Measurements from ENCODE around the gene TCFL5.

Gene TCFL5

DNA sequence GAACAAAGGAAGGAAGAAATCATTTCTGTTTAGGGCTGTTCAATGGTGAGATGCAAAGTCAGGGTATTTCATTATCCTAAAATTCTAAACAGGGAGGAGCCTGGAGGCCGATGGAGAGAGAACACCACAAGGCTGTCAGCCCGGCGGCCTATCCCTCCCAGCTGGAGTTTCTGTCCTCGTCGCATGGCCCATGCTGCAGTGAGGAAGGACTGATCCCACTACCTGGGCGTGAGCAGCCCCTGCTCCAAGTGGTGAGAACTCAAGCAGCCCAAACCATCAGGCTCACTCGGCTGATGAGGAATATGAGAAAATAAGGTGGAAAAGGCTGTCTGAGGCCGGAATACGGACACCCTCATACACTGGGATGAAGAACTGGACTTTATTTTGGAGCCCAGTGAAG is 33.9 kb upstream of the TCFL5 start:
- no peak for DNase-seq

DNA sequence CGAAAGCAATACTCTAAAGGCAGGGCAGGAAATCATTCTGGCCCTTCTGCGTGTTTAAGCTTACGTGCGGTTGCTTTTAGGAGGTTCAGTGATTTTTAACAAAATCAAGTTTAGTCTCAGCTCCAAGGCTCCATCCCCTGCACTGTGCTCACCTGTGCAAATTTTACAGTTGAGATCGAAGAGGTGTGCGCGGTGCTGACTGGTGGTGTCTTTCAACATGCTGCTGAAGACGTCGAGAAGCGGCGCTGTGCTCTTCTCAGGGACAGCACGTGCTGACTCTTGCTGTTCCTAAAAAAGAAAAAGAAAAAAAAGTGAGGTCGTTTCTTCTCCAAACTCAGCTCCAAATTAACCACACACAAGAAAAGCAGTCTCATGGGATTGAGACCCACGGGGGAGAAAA is 32.6 kb upstream of the TCFL5 start:
- no peak for DNase-seq

- no peak for DNase-seq
Measured at GRCh38 chr20:62893700-62894099, 32.1 kb upstream of the TCFL5 start.

GRCh38 chr20:62892348-62893304 is 31.0 kb upstream of the TCFL5 start:
- no peak for DNase-seq

- DNase-seq, result no peak
Measured at GRCh38 chr20:62891111-62891510, 29.5 kb upstream of the TCFL5 start.

GRCh38 chr20:62890444-62890843 is 28.8 kb upstream of the TCFL5 start:
- DNase-seq, result no peak

- DNase-seq, result no peak
Measured at GRCh38 chr20:62889871-62890270, 28.2 kb upstream of the TCFL5 start.

- DNase-seq, result no peak
Measured at GRCh38 chr20:62889411-62889810, 27.8 kb upstream of the TCFL5 start.

GRCh38 chr20:62888910-62889309 is 27.3 kb upstream of the TCFL5 start:
- DNase-seq, result no peak

GRCh38 chr20:62888406-62888805 is 26.8 kb upstream of the TCFL5 start:
- DNase-seq, result no peak

DNA sequence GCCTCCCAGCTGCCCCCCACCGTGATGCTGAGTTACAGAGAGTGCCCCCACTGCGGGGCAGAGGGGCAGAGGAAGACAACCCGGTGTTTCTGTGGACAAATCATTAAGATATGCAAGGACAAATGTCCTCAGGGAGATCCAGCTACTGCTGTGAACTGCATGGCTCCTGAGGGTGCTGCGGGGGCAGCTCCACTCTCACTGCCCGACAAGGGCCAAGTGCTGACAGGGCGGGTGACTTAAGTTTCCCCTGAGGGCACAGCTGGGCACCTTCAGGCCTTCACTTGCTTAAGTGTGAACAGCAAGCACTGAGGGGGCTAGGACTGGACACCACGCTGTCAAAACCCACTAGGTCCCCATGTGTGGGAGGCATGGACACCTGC is 26.2 kb upstream of the TCFL5 start:
- no peak for DNase-seq

- peak; percentile 16 for DNase-seq
Measured at GRCh38 chr20:62887152-62887859, 25.7 kb upstream of the TCFL5 start.

- no peak for DNase-seq
Measured at GRCh38 chr20:62886709-62887058, 25.1 kb upstream of the TCFL5 start.

DNA sequence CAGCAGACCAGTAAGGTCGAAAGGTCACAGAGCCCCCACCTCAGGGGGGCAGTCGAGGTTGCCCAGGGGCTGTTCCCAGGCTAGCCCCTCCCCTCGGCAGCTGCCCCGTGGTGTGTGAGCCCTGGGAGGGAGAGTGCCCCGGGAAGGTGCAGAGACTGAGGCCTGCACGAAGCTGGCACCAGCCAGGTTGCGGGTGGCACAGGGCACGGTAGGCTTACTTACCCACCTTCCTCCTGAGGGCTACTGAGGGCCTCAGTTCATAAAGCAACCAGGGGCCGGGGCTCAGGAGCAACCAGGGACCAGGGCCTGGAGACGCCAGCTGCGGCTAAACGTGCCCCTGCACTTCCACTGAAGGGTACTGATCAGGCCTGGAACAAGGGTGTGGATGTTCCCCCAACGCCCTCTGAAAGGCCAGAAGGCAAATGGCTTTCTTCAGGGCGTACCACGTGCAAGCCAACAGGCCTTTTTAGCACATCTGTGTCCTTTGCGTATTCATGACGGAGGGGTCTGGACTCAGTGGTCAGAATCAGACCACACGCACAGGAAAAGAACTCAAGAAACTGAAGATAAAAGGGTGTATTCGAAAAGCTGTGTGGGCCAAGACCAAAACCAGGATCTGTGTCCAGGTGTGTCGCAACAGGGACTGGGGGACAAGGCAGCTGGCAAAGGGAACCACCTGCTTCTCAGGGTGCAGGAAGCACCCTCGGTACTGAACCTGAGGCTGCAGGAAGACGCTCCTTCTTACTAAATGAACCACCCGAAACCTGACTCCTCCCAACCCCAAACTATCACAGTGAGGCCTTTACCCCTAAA is 24.5 kb upstream of the TCFL5 start:
- no peak for DNase-seq

DNA sequence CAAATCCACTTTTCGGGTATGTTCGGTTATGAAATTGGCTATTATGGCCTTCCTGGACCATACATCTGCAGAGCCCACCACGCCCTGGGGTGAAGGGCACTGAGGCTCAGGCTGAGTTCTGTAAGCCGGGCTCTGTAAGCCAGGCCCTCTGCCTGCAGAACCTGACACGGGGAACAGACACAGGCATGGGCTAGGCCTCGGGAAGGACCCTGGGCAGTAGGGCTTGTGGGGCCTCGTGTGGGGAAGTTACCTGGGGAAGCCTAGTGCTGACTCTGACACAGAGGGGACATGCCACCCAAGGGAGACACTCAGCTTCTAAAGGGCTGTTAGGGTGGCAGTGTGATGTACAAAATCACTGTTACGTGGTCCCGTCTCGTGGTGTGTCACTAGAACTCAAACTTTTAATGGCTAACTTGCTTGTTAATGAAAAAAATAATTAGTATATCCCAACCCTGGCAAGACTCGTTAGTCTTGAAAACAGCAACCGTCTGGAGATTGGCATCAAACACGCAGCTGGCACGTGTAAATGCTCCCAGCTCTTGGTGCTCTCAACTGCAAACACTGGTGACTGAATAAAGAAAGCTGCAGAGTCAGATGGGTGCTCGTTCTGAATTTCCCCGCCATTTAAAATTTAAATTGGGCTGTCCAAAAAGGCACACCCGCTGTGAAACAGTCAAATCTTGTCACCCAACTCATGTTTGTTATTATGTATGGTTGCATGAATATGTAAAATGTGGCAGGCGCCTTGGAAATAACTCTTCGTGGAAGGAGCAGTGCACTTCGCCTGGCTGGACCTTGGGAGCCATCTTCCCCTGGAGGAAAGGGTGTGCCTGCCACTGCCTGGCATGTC is 23.6 kb upstream of the TCFL5 start:
- DNase-seq, result no peak

GRCh38 chr20:62884556-62884955 is 22.9 kb upstream of the TCFL5 start:
- no peak for DNase-seq

DNA sequence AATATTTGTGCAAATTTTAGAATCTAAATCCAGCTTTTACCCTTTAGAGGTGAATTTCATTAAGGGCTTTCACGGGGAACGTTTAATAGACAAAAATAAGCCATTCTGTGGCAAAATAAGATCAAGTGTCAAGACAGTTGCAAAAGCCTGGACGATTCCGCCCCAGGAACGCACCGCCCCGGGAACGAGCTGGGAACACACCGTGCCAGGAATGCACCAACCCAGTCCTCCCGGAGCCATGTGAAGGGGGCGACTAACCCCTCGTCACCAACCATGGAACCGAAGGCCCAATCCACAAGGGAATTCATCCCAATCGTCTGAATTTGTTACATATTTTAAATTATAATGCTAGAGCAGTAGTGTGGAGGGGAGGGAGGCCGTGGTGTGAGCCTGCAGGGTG is 20.8 kb upstream of the TCFL5 start:
- DNase-seq, result no peak

GRCh38 chr20:62881662-62882395 is 20.2 kb upstream of the TCFL5 start:
- no peak for DNase-seq

- DNase-seq, result no peak
Measured at GRCh38 chr20:62880935-62881661, 19.5 kb upstream of the TCFL5 start.

GRCh38 chr20:62880147-62880934 is 18.7 kb upstream of the TCFL5 start:
- no peak for DNase-seq

All from NCI-H2227 treated with DMSO at 0.1 percent for 48 hours (cell line).